Adrenal gland (tissue), 12 donors: ENCODE measurements around the gene POLR3GL. TPM values are rescaled to one million over a fixed set of nuclear protein-coding genes. Genes with fewer than 3 reads are reported as not detected.

ENCODE experiments used
- DNase-seq, 7 donors: peaks; one replicate each; pipeline ENCODE4 v3.0.0-alpha.2; 2019 to 2020
- H3K27ac ChIP-seq, 5 donors: fragments of 200-600 bp; sonication (generic) in 4 of 5; 1 replicate in 3 of 5; 2 replicates in 2 of 5; pipeline versions ENCODE4 v1.5.1 to v1.8.0; 2016 to 2020; ENCODE audit warnings: mild to moderate bottlenecking in 1 of 5
- H3K27me3 ChIP-seq: fragments of 200-600 bp; 2 replicates; pipeline ENCODE4 v1.8.0; 2021
- H3K36me3 ChIP-seq, 2 donors: fragments of 200-600 bp; replicated peaks in 1 of 2; 1 replicate in 1 of 2; 2 replicates in 1 of 2; pipeline versions ENCODE4 v1.5.1 to v1.8.0; 2018 to 2022
- H3K4me1 ChIP-seq, 2 donors: fragments of 200-600 bp; replicated peaks in 1 of 2; 1 replicate in 1 of 2; 2 replicates in 1 of 2; pipeline versions ENCODE4 v1.5.1 to v1.8.0; 2018 to 2021
- H3K4me3 ChIP-seq, 4 donors: fragments of 200-600 bp; sonication (generic) in 3 of 4; one replicate each; pipeline ENCODE4 v1.5.1; 2016 to 2018
- H3K9me3 ChIP-seq, 3 donors: fragments of 200-600 bp; sonication (generic) in 1 of 3; replicated peaks in 1 of 3; 1 replicate in 2 of 3; 2 replicates in 1 of 3; pipeline versions ENCODE4 v1.5.1 to v1.8.0; 2016 to 2021
- CTCF ChIP-seq, 6 experiments: fragments of 450-650 bp in 4 of 6; fragments of 200-600 bp in 2 of 6; sonication (generic) in 1 of 6; IDR thresholded peaks; 1 replicate in 5 of 6; 2 replicates in 1 of 6; pipeline versions ENCODE4 v1.5.1 to v1.8.0; 2016 to 2021; ENCODE audit warnings: antibody characterized with exemption in 6 of 6, mild to moderate bottlenecking in 2 of 6, moderate library complexity in 1 of 6
- POLR2A ChIP-seq, 2 donors: fragments of 450-650 bp; IDR thresholded peaks; one replicate each; pipeline ENCODE4 v1.6.1; 2017; ENCODE audit warnings: antibody characterized with exemption in 2 of 2, mild to moderate bottlenecking in 2 of 2, moderate library complexity in 1 of 2
- WGBS, 4 donors: extraction: QIAGEN DNeasy Blood & Tissue Kit in 2 of 4; methylation state at CpG; one replicate each; pipeline versions ENCODE4 v1.1.5 to v1.1.7; 2013 to 2017; 5-methylcytosine and 5-hydroxymethylcytosine counted together
- intact Hi-C, 2 donors: fragments of 100-400 bp; cut with DNase I; formaldehyde crosslinking; loops; one replicate each; pipeline versions ENCODE4 v1.14.1 to v1.15.0; 2022 to 2023
- polyA plus RNA-seq, 3 donors: library from polyadenylated mRNA; stranded (reverse); fragments of 200-250 nt in 2 of 3; fragments of 350-450 nt in 1 of 3; fragmentation: Illumina TruSeq in 1 of 3; extraction: RNeasy Lipid Tissue Mini Kit (QIAGEN cat#74804) in 1 of 3; gene quantifications; one replicate each; pipeline ENCODE4 v1.2.3, GENCODE V29; 2013 to 2014
- total RNA-seq, 9 donors: library from RNA; depleted of rRNA in 4 of 9; stranded (reverse); fragments of >200 nt in 4 of 9; fragments of 120-200 nt in 1 of 9; fragmentation: NEBNext Ultra II Directional in 1 of 9; extraction: Animal tissue kit (Norgen Biotek cat#: 25700) in 1 of 9; gene quantifications; one replicate each; pipeline versions ENCODE4 v1.1.0 to v1.2.4, GENCODE V29; 2013 to 2023
- donor health status: healthy with polysubstance abuse.
- donor health status: Bipolar disorder and iron deficiency.
- donor health status: DM: yes; HTN: yes; CAD: no.
- donor health status: DM: no; HTN: no; CAD: no.
- donor health status: DM: no; HTN: no; CAD: no.
- donor health status: DM: yes; HTN: yes; CAD: no.

POLR3GL gene
- total and polyA plus RNA-seq, 12 donors = 18.4 to 48.7 (median 32.4) TPM

GRCh38 chr1:145997016-145997717 lies 32.7 kb downstream of the POLR3GL start:
- H3K36me3 ChIP-seq = peaks cover 0 to 36% of the 10 kb centered on the region in 2 donors
- TF ChIP-seq CTCF (IDR thresholded peaks at IDR 0.05) (no peak), POLR2A (IDR thresholded peaks at IDR 0.05) (no peak)
- no peaks in the 10 kb centered on the region for H3K9me3 ChIP-seq
- H3K27me3 ChIP-seq = no peaks in the 10 kb centered on the region
- H3K4me3 ChIP-seq = peak overlapping the region in 3 of 4 donors; percentile 14 to 80 (median 20)
- DNase-seq = peak in 4 of 7 donors; percentile 35 to 77 (median 55)
- 13 to 17% (median 16%) methylated on average over 12 of the region's 12 CpGs for WGBS, 4 donors
- H3K27ac ChIP-seq = peak overlapping the region; percentile 83 to 97 (median 93)
- peaks cover 33 to 47% of the 10 kb centered on the region in 2 donors for H3K4me1 ChIP-seq
- intact Hi-C loops = no loop called here

DNA sequence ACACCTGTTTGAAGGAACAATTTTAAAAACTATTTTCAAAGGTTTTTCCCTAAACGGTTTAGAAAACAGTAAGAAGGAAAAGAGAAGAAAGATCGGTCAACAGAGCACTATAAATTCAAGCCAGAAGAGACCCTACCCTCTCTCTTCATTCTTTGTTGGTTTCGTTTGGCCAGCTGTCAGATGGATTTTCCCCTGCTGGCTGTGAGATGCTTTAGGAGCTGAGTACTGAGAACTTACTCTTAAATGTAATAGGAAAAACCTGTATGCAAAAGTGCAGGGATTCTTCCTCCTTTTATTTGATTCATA lies 33.2 kb downstream of the POLR3GL start:
- peak in 1 of 7 donors; percentile 55 for DNase-seq
- 36 to 54% (median 40%) methylated on average over 3 of the region's 3 CpGs for WGBS, 4 donors
- H3K4me3 ChIP-seq = peak overlapping the region in 2 of 4 donors; percentile 20 to 80
- no peaks in the 10 kb centered on the region for H3K9me3 ChIP-seq
- no peaks in the 10 kb centered on the region for H3K27me3 ChIP-seq
- H3K36me3 ChIP-seq = peaks cover 0 to 32% of the 10 kb centered on the region in 2 donors
- peaks cover 28 to 42% of the 10 kb centered on the region in 2 donors for H3K4me1 ChIP-seq
- peak overlapping the region; percentile 83 to 97 (median 93) for H3K27ac ChIP-seq
- intact Hi-C loops = no loop called here
- TF ChIP-seq CTCF (IDR thresholded peaks at IDR 0.05) (peak in 3 of 6 experiments; percentile 10 to 16 (median 12)), POLR2A (IDR thresholded peaks at IDR 0.05) (no peak)

GRCh38 chr1:145999321-146000024 lies 35.0 kb downstream of the POLR3GL start:
- Histone ChIP-seq H3K4me3 (peak overlapping the region in 1 of 4 donors; percentile 80), H3K36me3 (peaks cover 0 to 14% of the 10 kb centered on the region in 2 donors), H3K9me3 (no peaks in the 10 kb centered on the region), H3K4me1 (peaks cover 20 to 32% of the 10 kb centered on the region in 2 donors), H3K27me3 (no peaks in the 10 kb centered on the region), H3K27ac (peak overlapping the region; percentile 40 to 97 (median 80))
- TF ChIP-seq CTCF (IDR thresholded peaks at IDR 0.05) (no peak), POLR2A (IDR thresholded peaks at IDR 0.05) (peak in 1 of 2 donors; percentile 48)
- DNase-seq = peak in 5 of 7 donors; percentile 63 to 83 (median 65)
- intact Hi-C loops = no loop called here
- WGBS, 4 donors = 9 to 19% (median 12%) methylated on average over 5 of the region's 5 CpGs

GRCh38 chr1:146001709-146002108 lies 37.2 kb downstream of the POLR3GL start:
- no peak overlapping the region for H3K4me3 ChIP-seq
- peaks cover 20 to 37% of the 10 kb centered on the region in 2 donors for H3K4me1 ChIP-seq
- peak overlapping the region in 3 of 5 donors; percentile 8 to 60 (median 41) for H3K27ac ChIP-seq
- 91 to 100% (median 95%) methylated on average over 2 of the region's 2 CpGs for WGBS, 4 donors
- peak in 1 of 7 donors; percentile 23 for DNase-seq
- H3K36me3 ChIP-seq = no peaks in the 10 kb centered on the region
- no peaks in the 10 kb centered on the region for H3K27me3 ChIP-seq
- TF ChIP-seq POLR2A (IDR thresholded peaks at IDR 0.05) = no peak
- TF ChIP-seq CTCF (IDR thresholded peaks at IDR 0.05) = no peak
- intact Hi-C loops = no loop called here
- H3K9me3 ChIP-seq = no peaks in the 10 kb centered on the region
